Endothelial cell of umbilical vein (primary cell): ENCODE results near the gene SMIM10L2A. TPM values are rescaled to one million over a fixed set of nuclear protein-coding genes. Genes with fewer than 3 reads are reported as not detected.

Experiments used
- BruUV-seq: library from RNA; stranded (reverse); fragments of 400-500 nt; replicated peaks from 2 replicates; lab custom pipeline; 2021; lab: Mats Ljungman, UMichigan
- CTCF ChIA-PET: fragments of 300-600, 350-600 bp; sonication (Branson Sonifier 250); formaldehyde crosslinking; loops from one replicate; lab custom pipeline; 2021; ENCODE audit warnings: antibody characterized with exemption, inconsistent platforms; lab: Charles Lee
- POLR2A ChIA-PET: fragments of 300-600, 350-600 bp; sonication (Branson Sonifier 250); formaldehyde crosslinking; loops from one replicate; lab custom pipeline; 2021; ENCODE audit warnings: antibody characterized with exemption, inconsistent platforms; lab: Charles Lee
- DNase-seq: peaks from one replicate; pipeline ENCODE4 v3.0.0-alpha.2; 2011; ENCODE audit warnings: low read depth, low spot score
- FAIRE-seq: peaks from 2 replicates; lab custom pipeline; 2011; peaks lifted over from hg19 to GRCh38; lab: Jason Lieb, UNC
- H2AFZ ChIP-seq: 2 replicates; pipeline ENCODE4 v1.6.0; 2012; ENCODE audit warnings: low read depth, low read length, control low read depth, inconsistent platforms
- H3K27ac ChIP-seq: 2 replicates; pipeline ENCODE4 v1.5.1; 2011; ENCODE audit warnings: low read depth, mild to moderate bottlenecking, control low read depth, low read length, moderate library complexity; ENCODE audit not compliant: insufficient read depth
- H3K27me3 ChIP-seq, 2 experiments: 2 replicates each; pipeline versions ENCODE4 v1.6.0 to v1.6.1; 2011; ENCODE audit warnings: low read length in 2 of 2, mixed read lengths in 1 of 2; ENCODE audit not compliant: control insufficient read depth in 2 of 2, insufficient read depth in 2 of 2
- H3K36me3 ChIP-seq, 2 experiments: 2 replicates in 1 of 2; 3 replicates in 1 of 2; pipeline ENCODE4 v1.5.1; 2011; ENCODE audit warnings: low read length in 2 of 2, mild to moderate bottlenecking in 1 of 2, moderate library complexity in 1 of 2; ENCODE audit not compliant: control insufficient read depth in 2 of 2, insufficient read depth in 2 of 2; ENCODE audit errors: extremely low read depth in 1 of 2
- H3K4me1 ChIP-seq: 3 replicates; pipeline ENCODE4 v1.5.1; 2011; ENCODE audit warnings: mild to moderate bottlenecking, low read length; ENCODE audit not compliant: control insufficient read depth, insufficient read depth; ENCODE audit errors: extremely low read depth
- H3K4me2 ChIP-seq: 2 replicates; pipeline ENCODE4 v1.6.1; 2011; ENCODE audit warnings: low read length, control low read depth, mixed read lengths; ENCODE audit not compliant: insufficient read depth
- H3K4me3 ChIP-seq, 3 experiments: fragments of 200-600 bp in 1 of 3; sonication (generic), shearing (Covaris generic) in 1 of 3; replicated peaks in 1 of 3; 2 replicates each; pipeline ENCODE4 v1.5.1; 2011 to 2016; ENCODE audit warnings: control low read depth in 3 of 3, low read length in 3 of 3, mild to moderate bottlenecking in 2 of 3, inconsistent platforms in 1 of 3, low read depth in 1 of 3, moderate library complexity in 1 of 3; ENCODE audit not compliant: insufficient read depth in 1 of 3
- H3K79me2 ChIP-seq: 2 replicates; pipeline ENCODE4 v1.6.0; 2012; ENCODE audit warnings: low read length, inconsistent platforms; ENCODE audit not compliant: control insufficient read depth, insufficient read depth
- H3K9ac ChIP-seq: replicated peaks from 2 replicates; pipeline ENCODE3; 2011; ENCODE audit warnings: low read length, control low read depth; ENCODE audit not compliant: insufficient read depth; ENCODE audit errors: extremely low read depth
- H3K9me1 ChIP-seq: replicated peaks from 3 replicates; pipeline ENCODE4 v1.6.0; 2011; ENCODE audit warnings: mild to moderate bottlenecking, low read length; ENCODE audit not compliant: control insufficient read depth, insufficient read depth; ENCODE audit errors: extremely low read depth
- H3K9me3 ChIP-seq: replicated peaks from 2 replicates; pipeline ENCODE4 v1.5.1; 2012; ENCODE audit warnings: low read length, inconsistent platforms; ENCODE audit not compliant: control insufficient read depth, insufficient read depth
- H4K20me1 ChIP-seq: replicated peaks from 2 replicates; pipeline ENCODE3; 2011; ENCODE audit warnings: mild to moderate bottlenecking, low read length; ENCODE audit not compliant: control insufficient read depth, insufficient read depth; ENCODE audit errors: extremely low read depth
- CTCF ChIP-seq, 2 donors: IDR thresholded peaks; 1 replicate in 1 of 2; 2 replicates in 1 of 2; pipeline ENCODE4 v1.5.1; 2011; ENCODE audit warnings: low read length in 2 of 2, mild to moderate bottlenecking in 2 of 2, moderate library complexity in 2 of 2, control low read depth in 1 of 2, inconsistent platforms in 1 of 2, low read depth in 1 of 2; ENCODE audit not compliant: insufficient read depth in 1 of 2; ENCODE audit errors: extremely low read depth in 1 of 2
- EZH2 ChIP-seq: IDR thresholded peaks from 2 replicates; pipeline ENCODE4 v1.6.1; 2012; ENCODE audit warnings: borderline replicate concordance, low read depth, mild to moderate bottlenecking, moderate library complexity, low read length, inconsistent platforms; ENCODE audit not compliant: severe bottlenecking
- FOS ChIP-seq: IDR thresholded peaks from 2 replicates; pipeline ENCODE4 v1.6.1; 2011; ENCODE audit warnings: mild to moderate bottlenecking, low read length, moderate library complexity, borderline replicate concordance; ENCODE audit not compliant: insufficient read depth
- GATA2 ChIP-seq: IDR thresholded peaks from 2 replicates; pipeline ENCODE4 v1.7.0; 2011; ENCODE audit warnings: low read depth, mild to moderate bottlenecking, moderate library complexity, mixed read lengths, low read length; ENCODE audit not compliant: insufficient read length, insufficient read depth
- JUN ChIP-seq: IDR thresholded peaks from 2 replicates; pipeline ENCODE4 v1.6.1; 2011; ENCODE audit warnings: borderline replicate concordance, low read depth; ENCODE audit not compliant: insufficient read length, insufficient read depth
- MYC ChIP-seq: IDR thresholded peaks from one replicate; pipeline ENCODE4 v1.6.1; 2011; ENCODE audit warnings: mild to moderate bottlenecking, low read depth, low read length
- POLR2A ChIP-seq: IDR thresholded peaks from 2 replicates; pipeline ENCODE4 v1.6.1; 2012; ENCODE audit warnings: low read depth, mild to moderate bottlenecking, control low read depth, low read length
- POLR2AphosphoS5 ChIP-seq: IDR thresholded peaks from 2 replicates; pipeline ENCODE4 v1.6.1; 2012; ENCODE audit warnings: low read depth, mild to moderate bottlenecking, control low read depth, low read length, moderate library complexity; ENCODE audit not compliant: insufficient read depth
- dilution Hi-C: fragments of 300-500 bp; cut with MboI; formaldehyde crosslinking; loops from one replicate; pipeline ENCODE4 v1.15.0; 2019; ENCODE audit warnings: low sequenced_read_pairs; ENCODE audit not compliant: extremely low pct_ligation_motif_present
- intact Hi-C: fragments of 100-400 bp; cut with micrococcal nuclease; formaldehyde crosslinking; loops from one replicate; pipeline ENCODE4 v1.10.0; 2022
- polyA plus RNA-seq, 4 experiments: library from polyadenylated mRNA; depleted of rRNA in 3 of 4; stranded (reverse) in 3 of 4; unstranded in 1 of 4; fragments of >200 nt; gene quantifications; 2 replicates each; pipeline versions ENCODE4 v1.2.1 to v1.2.3, GENCODE V29; 2011 to 2012; ENCODE audit warnings: missing spikeins in 1 of 4
- total RNA-seq: library from RNA; stranded (reverse); gene quantifications from 2 replicates; pipeline ENCODE4 v1.2.3, GENCODE V29; 2021
- TF ChIP-seq, protein P1 (sequence below): IDR thresholded peaks from 2 replicates; pipeline ENCODE4 v1.6.1; 2011; ENCODE audit not compliant: insufficient read depth, insufficient read length

Gene SMIM10L2A
- total and polyA plus RNA-seq, 2 donors (not counting 3 experiments of a cell fraction or from before 2014, with no cell fraction given): 0.10 to 0.24 TPM

DNA sequence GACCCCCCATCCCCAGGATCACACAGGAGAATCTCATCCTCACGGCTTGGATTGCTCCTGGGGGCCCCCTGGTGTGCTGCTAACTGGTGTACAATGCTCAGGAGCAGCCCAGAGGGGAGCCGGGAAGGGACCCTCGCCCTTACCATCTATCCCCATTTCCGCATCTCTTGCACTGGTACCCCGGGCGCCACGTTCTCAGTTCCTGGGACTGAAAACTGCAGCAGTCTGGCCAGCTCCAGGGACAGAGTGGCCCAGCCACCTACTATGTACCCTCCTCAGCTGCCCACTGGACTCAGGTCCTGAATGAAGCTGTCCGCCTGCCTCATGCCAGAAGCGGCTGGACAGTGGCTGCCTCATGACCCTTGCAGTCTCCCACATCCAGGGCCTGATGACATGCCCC is 2.7 kb downstream of the SMIM10L2A start:
- POLR2A ChIA-PET: no interaction called here
- intact Hi-C loops (loop anchor here (5.0 kb wide), 1 partner anchor 42 kb away; no protein-coding TSS in a partner anchor), dilution Hi-C loops (no loop called here)

More for the DNA sequence above, 2.7 kb downstream of the SMIM10L2A start:
- Histone ChIP-seq H3K79me2 (no peaks in the 10 kb centered on the region), H3K9ac (no peak overlapping the region), H4K20me1 (no peaks in the 10 kb centered on the region), H3K36me3 (no peaks in the 10 kb centered on the region), H2AFZ (no peak overlapping the region), H3K4me2 (no peak overlapping the region), H3K9me1 (no peaks in the 10 kb centered on the region), H3K4me1 (no peaks in the 10 kb centered on the region), H3K9me3 (no peaks in the 10 kb centered on the region), H3K27ac (no peak overlapping the region), H3K27me3 (peaks cover 2 to 7% of the 10 kb centered on the region in 2 experiments), H3K4me3 (no peak overlapping the region)
- no TSS peak for BruUV-seq
- TF ChIP-seq POLR2A (no peak), MYC (no peak), FOS (no peak), CTCF (IDR thresholded peaks at IDR 0.05; ENCODE audit: extremely low read depth in 1 of 2, insufficient read depth in 1 of 2, low read depth in 1 of 2, low read length in 2 of 2) (no peak), POLR2AphosphoS5 (no peak), GATA2 (no peak), EZH2 (no peak), JUN (no peak)
- TF ChIP-seq, protein P1, sequence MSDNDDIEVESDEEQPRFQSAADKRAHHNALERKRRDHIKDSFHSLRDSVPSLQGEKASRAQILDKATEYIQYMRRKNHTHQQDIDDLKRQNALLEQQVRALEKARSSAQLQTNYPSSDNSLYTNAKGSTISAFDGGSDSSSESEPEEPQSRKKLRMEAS: no peak
- FAIRE-seq: no peak
- no peak for DNase-seq
- CTCF ChIA-PET: interaction anchor here (0.8 to 3.5 kb wide), 4 partner anchors 32 to 312 kb away, joined by 3 to 11 read pairs (median 3); no protein-coding TSS in a partner anchor
